Testis (tissue), 3 donors: ENCODE results near the gene TRIM26. TPM values are rescaled to one million over a fixed set of nuclear protein-coding genes. Genes with fewer than 3 reads are reported as not detected.

Source experiments
- DNase-seq: peaks from one replicate; pipeline ENCODE4 v3.0.0-alpha.2; 2019
- H3K27ac ChIP-seq, 2 donors: fragments of 200-600 bp; sonication (generic); one replicate each; pipeline ENCODE4 v1.5.1; 2019
- H3K27me3 ChIP-seq: fragments of 200-600 bp; sonication (generic); one replicate; pipeline ENCODE4 v1.5.1; 2019
- H3K36me3 ChIP-seq: fragments of 200-600 bp; sonication (generic); one replicate; pipeline ENCODE4 v1.5.1; 2017; ENCODE audit warnings: low read depth; ENCODE audit errors: missing control alignments
- H3K4me1 ChIP-seq: fragments of 200-600 bp; sonication (generic); one replicate; pipeline ENCODE4 v1.5.1; 2019
- H3K4me3 ChIP-seq, 2 donors: fragments of 200-600 bp; sonication (generic); one replicate each; pipeline ENCODE4 v1.5.1; 2017 to 2019
- H3K9me3 ChIP-seq: fragments of 200-600 bp; sonication (generic); one replicate; pipeline ENCODE4 v1.5.1; 2017
- POLR2A ChIP-seq: fragments of 450-650 bp; IDR thresholded peaks from one replicate; pipeline ENCODE4 v1.6.1; 2017; ENCODE audit warnings: antibody characterized with exemption, mild to moderate bottlenecking, moderate library complexity
- WGBS, 2 donors: methylation state at CpG; one replicate each; pipeline ENCODE4 v1.1.5; 2018; 5-methylcytosine and 5-hydroxymethylcytosine counted together
- intact Hi-C: fragments of 100-400 bp; cut with DNase I; formaldehyde crosslinking; loops from one replicate; pipeline ENCODE4 v1.15.1; 2023; ENCODE audit warnings: low total_unique reads
- polyA plus RNA-seq: library from polyadenylated mRNA; stranded (reverse); fragments of 350-450 nt; fragmentation: Illumina TruSeq; extraction: RNeasy Lipid Tissue Mini Kit (QIAGEN cat#74804); gene quantifications from one replicate; pipeline ENCODE4 v1.2.3, GENCODE V29; 2014; ENCODE audit warnings: low read depth, low replicate concordance; ENCODE audit not compliant: insufficient read depth
- total RNA-seq, 2 donors: library from RNA; depleted of rRNA; stranded (reverse); fragments of >200 nt; gene quantifications; one replicate each; pipeline ENCODE4 v1.2.3, GENCODE V29; 2016
- TF ChIP-seq, protein P1 (sequence below), 3 experiments: fragments of 450-650 bp in 2 of 3; fragments of 200-600 bp in 1 of 3; sonication (generic) in 1 of 3; IDR thresholded peaks; one replicate each; pipeline ENCODE4 v1.5.1; 2016 to 2019; ENCODE audit warnings: antibody characterized with exemption in 3 of 3, mild to moderate bottlenecking in 2 of 3, moderate library complexity in 1 of 3

TRIM26 gene
- total and polyA plus RNA-seq, 3 donors from 2014 or later: 40.3 to 75.8 (median 67.1) TPM

DNA sequence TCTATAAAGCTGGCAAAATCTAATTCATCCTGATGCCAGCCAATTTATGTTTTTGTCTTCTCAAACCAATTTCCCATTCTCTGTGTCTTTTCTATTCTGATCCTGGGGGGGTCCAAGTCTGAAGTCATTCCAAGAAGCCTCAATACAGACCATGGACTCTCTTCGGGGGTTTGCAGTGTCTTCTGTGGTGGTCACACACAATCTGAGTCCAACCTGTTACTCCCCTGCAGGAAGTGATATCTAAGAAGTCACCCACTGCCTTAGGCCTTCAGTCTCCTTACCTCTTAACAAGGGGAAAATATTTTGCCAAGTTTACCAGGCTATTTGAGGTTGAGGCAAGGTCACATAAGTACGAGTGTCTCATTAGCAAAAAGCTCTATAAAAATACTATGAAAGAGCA is 1.9 kb downstream of the TRIM26 start:
- no peak for TF ChIP-seq POLR2A
- TF ChIP-seq, protein P1, sequence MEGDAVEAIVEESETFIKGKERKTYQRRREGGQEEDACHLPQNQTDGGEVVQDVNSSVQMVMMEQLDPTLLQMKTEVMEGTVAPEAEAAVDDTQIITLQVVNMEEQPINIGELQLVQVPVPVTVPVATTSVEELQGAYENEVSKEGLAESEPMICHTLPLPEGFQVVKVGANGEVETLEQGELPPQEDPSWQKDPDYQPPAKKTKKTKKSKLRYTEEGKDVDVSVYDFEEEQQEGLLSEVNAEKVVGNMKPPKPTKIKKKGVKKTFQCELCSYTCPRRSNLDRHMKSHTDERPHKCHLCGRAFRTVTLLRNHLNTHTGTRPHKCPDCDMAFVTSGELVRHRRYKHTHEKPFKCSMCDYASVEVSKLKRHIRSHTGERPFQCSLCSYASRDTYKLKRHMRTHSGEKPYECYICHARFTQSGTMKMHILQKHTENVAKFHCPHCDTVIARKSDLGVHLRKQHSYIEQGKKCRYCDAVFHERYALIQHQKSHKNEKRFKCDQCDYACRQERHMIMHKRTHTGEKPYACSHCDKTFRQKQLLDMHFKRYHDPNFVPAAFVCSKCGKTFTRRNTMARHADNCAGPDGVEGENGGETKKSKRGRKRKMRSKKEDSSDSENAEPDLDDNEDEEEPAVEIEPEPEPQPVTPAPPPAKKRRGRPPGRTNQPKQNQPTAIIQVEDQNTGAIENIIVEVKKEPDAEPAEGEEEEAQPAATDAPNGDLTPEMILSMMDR (IDR thresholded peaks at IDR 0.05): no peak
- Histone ChIP-seq H3K4me1 (peaks cover 23% of the 10 kb centered on the region), H3K27me3 (no peaks in the 10 kb centered on the region), H3K27ac (no peak overlapping the region), H3K4me3 (no peak overlapping the region), H3K9me3 (no peaks in the 10 kb centered on the region), H3K36me3 (no peaks in the 10 kb centered on the region)
- 41 to 54% methylated on average over 2 of the region's 2 CpGs for WGBS, 2 donors
- intact Hi-C loops: no loop called here
- no peak for DNase-seq

GRCh38 chr6:30207619-30208295 is 5.4 kb downstream of the TRIM26 start:
- WGBS, 2 donors: 76 to 84% methylated on average over 4 of the region's 4 CpGs
- no peaks in the 10 kb centered on the region for H3K27me3 ChIP-seq
- no peak overlapping the region for H3K4me3 ChIP-seq
- H3K4me1 ChIP-seq: peaks cover 23% of the 10 kb centered on the region
- intact Hi-C loops: no loop called here
- no peak for DNase-seq
- no peak overlapping the region for H3K27ac ChIP-seq
- TF ChIP-seq, protein P1 (IDR thresholded peaks at IDR 0.05): no peak
- no peak for TF ChIP-seq POLR2A
- H3K36me3 ChIP-seq: no peaks in the 10 kb centered on the region
- H3K9me3 ChIP-seq: no peaks in the 10 kb centered on the region

DNA sequence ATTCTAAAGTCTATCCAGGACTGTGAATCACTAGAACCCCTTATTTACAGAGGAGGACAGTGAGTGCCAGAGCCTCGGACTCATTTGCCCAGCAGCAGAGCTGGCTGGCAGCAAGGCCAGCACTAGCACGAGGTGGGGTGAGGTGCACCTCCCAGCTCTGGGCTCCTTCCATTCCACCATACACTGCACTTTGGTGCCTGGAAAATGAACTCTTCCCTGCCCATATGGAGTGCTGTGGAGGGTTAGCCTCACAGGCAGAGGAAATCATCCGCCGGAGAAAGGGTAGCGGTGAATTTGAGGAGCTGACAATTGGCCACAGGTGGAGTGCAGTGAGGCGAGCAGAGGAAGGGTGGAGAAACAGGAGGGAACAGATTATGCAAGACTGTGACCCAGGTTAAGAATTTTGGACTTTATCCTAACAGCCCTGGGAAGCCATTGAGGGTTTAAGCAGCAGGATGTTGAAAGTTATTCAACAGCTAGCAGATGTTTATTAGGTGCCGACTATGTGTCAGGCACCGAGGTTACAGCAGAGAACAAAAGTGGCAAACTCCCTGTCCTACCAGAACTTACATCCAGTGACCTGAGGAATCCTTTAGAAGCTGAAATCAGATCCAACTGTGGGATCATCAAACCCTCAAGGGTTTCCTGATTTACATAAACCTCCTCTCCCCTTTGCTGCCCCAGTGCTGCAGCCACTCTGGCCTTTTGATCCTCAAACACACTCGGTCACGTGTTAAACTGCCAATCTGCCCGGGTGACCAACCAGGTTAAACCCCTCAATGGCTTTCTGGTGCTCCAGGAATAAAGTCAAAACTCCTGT is 6.2 kb downstream of the TRIM26 start:
- no peak overlapping the region for H3K4me3 ChIP-seq
- intact Hi-C loops: no loop called here

DNA sequence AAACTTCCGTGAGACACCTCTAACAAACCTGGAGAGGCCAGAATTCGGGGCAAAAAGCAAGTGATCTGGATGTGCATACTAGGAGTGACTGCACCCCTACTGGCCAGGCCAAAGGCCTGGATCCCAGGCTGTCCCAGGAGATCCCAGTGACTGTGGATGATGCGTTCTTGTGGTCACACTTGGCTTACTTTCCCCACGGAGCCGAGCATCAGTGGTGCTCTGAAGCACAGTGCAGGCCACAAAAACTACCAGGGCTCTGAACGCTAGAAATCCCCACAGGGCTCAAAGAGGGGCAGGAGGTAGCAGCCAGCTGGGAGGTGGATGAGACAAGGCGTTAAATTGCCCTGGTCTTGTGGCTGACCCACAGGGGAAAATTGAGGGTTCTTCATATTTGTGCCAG is 7.1 kb downstream of the TRIM26 start:
- H3K27me3 ChIP-seq: no peaks in the 10 kb centered on the region
- no peak for DNase-seq
- TF ChIP-seq POLR2A: no peak
- TF ChIP-seq, protein P1 (IDR thresholded peaks at IDR 0.05): no peak
- no peak overlapping the region for H3K4me3 ChIP-seq
- H3K27ac ChIP-seq: no peak overlapping the region
- WGBS, 2 donors: 77 to 95% methylated on average over 7 of the region's 7 CpGs
- intact Hi-C loops: no loop called here
- no peaks in the 10 kb centered on the region for H3K36me3 ChIP-seq
- no peaks in the 10 kb centered on the region for H3K9me3 ChIP-seq
- peaks cover 13% of the 10 kb centered on the region for H3K4me1 ChIP-seq

More for the DNA sequence above, 6.2 kb downstream of the TRIM26 start:
- no peak for DNase-seq
- Histone ChIP-seq H3K36me3 (no peaks in the 10 kb centered on the region), H3K4me1 (peaks cover 19% of the 10 kb centered on the region), H3K27ac (peak overlapping the region in 1 of 2 donors; percentile 35), H3K27me3 (no peaks in the 10 kb centered on the region), H3K9me3 (no peaks in the 10 kb centered on the region)
- TF ChIP-seq, protein P1 (IDR thresholded peaks at IDR 0.05): no peak
- TF ChIP-seq POLR2A: no peak
- 54 to 62% methylated on average over 11 of the region's 11 CpGs for WGBS, 2 donors
